Prostate gland (tissue), 2 donors: ENCODE results near the gene LGI4.

Source experiments
- CTCF ChIP-seq, 4 experiments: fragments of 200-600 bp in 2 of 4; fragments of 450-650 bp in 2 of 4; sonication (generic) in 2 of 4; IDR thresholded peaks; 1 replicate in 3 of 4; 2 replicates in 1 of 4; pipeline ENCODE4 v1.5.1; 2016 to 2019; ENCODE audit warnings: antibody characterized with exemption in 4 of 4, mild to moderate bottlenecking in 2 of 4, moderate library complexity in 2 of 4
- POLR2AphosphoS5 ChIP-seq: sonication (generic); formaldehyde crosslinking; IDR thresholded peaks from one replicate; pipeline ENCODE4 v1.6.1; 2017; ENCODE audit warnings: antibody characterized with exemption

GRCh38 chr19:35165200-35166058 is 30.6 kb upstream of the LGI4 start:
- no peak for TF ChIP-seq POLR2AphosphoS5
- TF ChIP-seq CTCF (IDR thresholded peaks at IDR 0.05): no peak
